PFSK-1 (cell line): Measurements from ENCODE around the gene GPRC5C.

Source experiments
- FOXP2 ChIP-seq: optimal IDR thresholded peaks from 2 replicates; pipeline ENCODE3; 2011; ENCODE audit warnings: borderline replicate concordance, control low read depth, inconsistent platforms; ENCODE audit not compliant: insufficient read depth; ENCODE audit errors: extremely low read length, extremely low read depth
- POLR2AphosphoS5 ChIP-seq: IDR thresholded peaks from 2 replicates; pipeline ENCODE4 v1.6.1; 2012; ENCODE audit warnings: low read depth, mild to moderate bottlenecking, control low read depth, low read length, moderate library complexity
- TAF1 ChIP-seq: IDR thresholded peaks from 2 replicates; pipeline ENCODE4 v1.6.1; 2012; ENCODE audit warnings: low read length, control low read depth, borderline replicate concordance; ENCODE audit not compliant: insufficient read depth
- TF ChIP-seq, protein P1 (sequence below), 2 experiments: IDR thresholded peaks; 2 replicates each; pipeline versions ENCODE4 v1.6.1 to v1.8.0; 2011 to 2012; ENCODE audit warnings: low read depth in 2 of 2, low read length in 2 of 2, control low read depth in 1 of 2, inconsistent platforms in 1 of 2, mild to moderate bottlenecking in 1 of 2, moderate library complexity in 1 of 2; ENCODE audit not compliant: insufficient read depth in 1 of 2

DNA sequence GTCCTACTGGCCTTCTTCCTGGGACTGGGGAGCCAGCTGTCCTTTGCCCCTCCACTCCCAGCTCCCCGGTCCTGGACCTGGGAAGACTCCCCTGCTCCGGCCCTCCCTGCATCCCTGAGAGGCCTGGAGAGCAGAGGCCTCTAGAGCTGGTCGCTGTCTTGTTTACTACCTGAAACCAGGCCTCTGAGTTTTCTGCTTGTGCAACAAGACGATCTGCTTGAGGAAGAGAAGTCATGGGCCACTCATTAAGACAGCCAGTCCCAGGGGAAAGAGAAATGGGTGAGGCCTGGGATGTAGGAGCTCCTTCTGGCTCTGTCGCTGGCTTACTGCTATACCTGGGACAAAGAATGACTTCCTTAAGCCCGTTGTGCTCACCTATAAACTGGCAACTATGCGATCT, 29.8 kb upstream of the GPRC5C start:
- TF ChIP-seq, protein P1, sequence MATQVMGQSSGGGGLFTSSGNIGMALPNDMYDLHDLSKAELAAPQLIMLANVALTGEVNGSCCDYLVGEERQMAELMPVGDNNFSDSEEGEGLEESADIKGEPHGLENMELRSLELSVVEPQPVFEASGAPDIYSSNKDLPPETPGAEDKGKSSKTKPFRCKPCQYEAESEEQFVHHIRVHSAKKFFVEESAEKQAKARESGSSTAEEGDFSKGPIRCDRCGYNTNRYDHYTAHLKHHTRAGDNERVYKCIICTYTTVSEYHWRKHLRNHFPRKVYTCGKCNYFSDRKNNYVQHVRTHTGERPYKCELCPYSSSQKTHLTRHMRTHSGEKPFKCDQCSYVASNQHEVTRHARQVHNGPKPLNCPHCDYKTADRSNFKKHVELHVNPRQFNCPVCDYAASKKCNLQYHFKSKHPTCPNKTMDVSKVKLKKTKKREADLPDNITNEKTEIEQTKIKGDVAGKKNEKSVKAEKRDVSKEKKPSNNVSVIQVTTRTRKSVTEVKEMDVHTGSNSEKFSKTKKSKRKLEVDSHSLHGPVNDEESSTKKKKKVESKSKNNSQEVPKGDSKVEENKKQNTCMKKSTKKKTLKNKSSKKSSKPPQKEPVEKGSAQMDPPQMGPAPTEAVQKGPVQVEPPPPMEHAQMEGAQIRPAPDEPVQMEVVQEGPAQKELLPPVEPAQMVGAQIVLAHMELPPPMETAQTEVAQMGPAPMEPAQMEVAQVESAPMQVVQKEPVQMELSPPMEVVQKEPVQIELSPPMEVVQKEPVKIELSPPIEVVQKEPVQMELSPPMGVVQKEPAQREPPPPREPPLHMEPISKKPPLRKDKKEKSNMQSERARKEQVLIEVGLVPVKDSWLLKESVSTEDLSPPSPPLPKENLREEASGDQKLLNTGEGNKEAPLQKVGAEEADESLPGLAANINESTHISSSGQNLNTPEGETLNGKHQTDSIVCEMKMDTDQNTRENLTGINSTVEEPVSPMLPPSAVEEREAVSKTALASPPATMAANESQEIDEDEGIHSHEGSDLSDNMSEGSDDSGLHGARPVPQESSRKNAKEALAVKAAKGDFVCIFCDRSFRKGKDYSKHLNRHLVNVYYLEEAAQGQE (IDR thresholded peaks at IDR 0.05; ENCODE audit: insufficient read depth in 1 of 2, low read depth in 2 of 2, low read length in 2 of 2) = no peak
- TF ChIP-seq FOXP2 (no peak), POLR2AphosphoS5 (no peak), TAF1 (no peak)
